ENCODE results near the gene GRIK4. TPM values are rescaled to one million over a fixed set of nuclear protein-coding genes. Genes with fewer than 3 reads are reported as not detected.

The GRIK4 gene
- total RNA-seq, 1 donor from 2014 or later, result not detected

- no peaks in the 10 kb centered on the region for H3K9me3 Mint-ChIP-seq (ENCODE audit: low read depth)
- peaks cover 8% of the 10 kb centered on the region for H3K27me3 Mint-ChIP-seq
- DNase-seq (ENCODE audit: low spot score, unreplicated experiment), result no peak
- TF ChIP-seq, protein P1, sequence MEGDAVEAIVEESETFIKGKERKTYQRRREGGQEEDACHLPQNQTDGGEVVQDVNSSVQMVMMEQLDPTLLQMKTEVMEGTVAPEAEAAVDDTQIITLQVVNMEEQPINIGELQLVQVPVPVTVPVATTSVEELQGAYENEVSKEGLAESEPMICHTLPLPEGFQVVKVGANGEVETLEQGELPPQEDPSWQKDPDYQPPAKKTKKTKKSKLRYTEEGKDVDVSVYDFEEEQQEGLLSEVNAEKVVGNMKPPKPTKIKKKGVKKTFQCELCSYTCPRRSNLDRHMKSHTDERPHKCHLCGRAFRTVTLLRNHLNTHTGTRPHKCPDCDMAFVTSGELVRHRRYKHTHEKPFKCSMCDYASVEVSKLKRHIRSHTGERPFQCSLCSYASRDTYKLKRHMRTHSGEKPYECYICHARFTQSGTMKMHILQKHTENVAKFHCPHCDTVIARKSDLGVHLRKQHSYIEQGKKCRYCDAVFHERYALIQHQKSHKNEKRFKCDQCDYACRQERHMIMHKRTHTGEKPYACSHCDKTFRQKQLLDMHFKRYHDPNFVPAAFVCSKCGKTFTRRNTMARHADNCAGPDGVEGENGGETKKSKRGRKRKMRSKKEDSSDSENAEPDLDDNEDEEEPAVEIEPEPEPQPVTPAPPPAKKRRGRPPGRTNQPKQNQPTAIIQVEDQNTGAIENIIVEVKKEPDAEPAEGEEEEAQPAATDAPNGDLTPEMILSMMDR (IDR thresholded peaks at IDR 0.05; ENCODE audit: unreplicated experiment), result no peak
- no peaks in the 10 kb centered on the region for H3K4me1 Mint-ChIP-seq (ENCODE audit: low read depth)
- H3K27ac Mint-ChIP-seq, result no peak overlapping the region
- no peak overlapping the region for H3K4me3 Mint-ChIP-seq (ENCODE audit: low read depth)
- H3K36me3 Mint-ChIP-seq (ENCODE audit: insufficient read depth), result no peaks in the 10 kb centered on the region
Measured at GRCh38 chr11:120854988-120855387, 343.4 kb downstream of the GRIK4 start.

- TF ChIP-seq, protein P1 (IDR thresholded peaks at IDR 0.05; ENCODE audit: unreplicated experiment), result no peak
- DNase-seq (ENCODE audit: low spot score, unreplicated experiment), result no peak
- H3K27me3 Mint-ChIP-seq, result peaks cover 16% of the 10 kb centered on the region
- H3K4me3 Mint-ChIP-seq (ENCODE audit: low read depth), result no peak overlapping the region
- no peaks in the 10 kb centered on the region for H3K9me3 Mint-ChIP-seq (ENCODE audit: low read depth)
- no peaks in the 10 kb centered on the region for H3K4me1 Mint-ChIP-seq (ENCODE audit: low read depth)
- H3K36me3 Mint-ChIP-seq (ENCODE audit: insufficient read depth), result no peaks in the 10 kb centered on the region
- no peak overlapping the region for H3K27ac Mint-ChIP-seq
Measured at GRCh38 chr11:120857508-120857907, 346.0 kb downstream of the GRIK4 start.

- H3K36me3 Mint-ChIP-seq (ENCODE audit: insufficient read depth), result no peaks in the 10 kb centered on the region
- H3K27ac Mint-ChIP-seq, result no peak overlapping the region
- DNase-seq (ENCODE audit: low spot score, unreplicated experiment), result no peak
- no peaks in the 10 kb centered on the region for H3K4me1 Mint-ChIP-seq (ENCODE audit: low read depth)
- H3K27me3 Mint-ChIP-seq, result peaks cover 18% of the 10 kb centered on the region
- no peak overlapping the region for H3K4me3 Mint-ChIP-seq (ENCODE audit: low read depth)
- TF ChIP-seq, protein P1 (IDR thresholded peaks at IDR 0.05; ENCODE audit: unreplicated experiment), result no peak
- H3K9me3 Mint-ChIP-seq (ENCODE audit: low read depth), result no peaks in the 10 kb centered on the region
Measured at GRCh38 chr11:120858740-120859139, 347.2 kb downstream of the GRIK4 start.

GRCh38 chr11:120859552-120860295 is 348.2 kb downstream of the GRIK4 start:
- Mint-ChIP-seq H3K9me3 (ENCODE audit: low read depth) (no peaks in the 10 kb centered on the region), H3K27me3 (peaks cover 16% of the 10 kb centered on the region), H3K4me3 (ENCODE audit: low read depth) (no peak overlapping the region), H3K4me1 (ENCODE audit: low read depth) (no peaks in the 10 kb centered on the region), H3K36me3 (ENCODE audit: insufficient read depth) (no peaks in the 10 kb centered on the region), H3K27ac (no peak overlapping the region)
- no peak for DNase-seq (ENCODE audit: low spot score, unreplicated experiment)
- TF ChIP-seq, protein P1 (IDR thresholded peaks at IDR 0.05; ENCODE audit: unreplicated experiment), result no peak

DNA sequence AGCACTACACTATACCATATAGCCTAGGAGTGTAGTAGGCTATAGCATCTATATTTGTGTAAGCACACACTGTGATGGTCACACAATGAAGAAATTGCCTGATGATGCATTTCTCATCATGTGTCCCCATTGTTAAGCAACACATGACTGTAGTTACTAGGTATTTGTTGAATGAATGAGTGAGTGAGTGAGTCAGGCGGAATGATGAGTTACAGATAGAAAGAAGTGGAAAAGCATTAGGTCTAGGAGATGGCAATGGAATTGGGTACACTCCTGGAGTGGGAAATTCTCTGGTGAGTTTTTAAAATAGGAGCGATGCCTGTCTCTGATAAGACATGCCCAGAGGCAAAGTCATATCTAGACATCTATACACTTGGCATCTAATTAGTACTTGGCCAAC is 351.8 kb downstream of the GRIK4 start:
- DNase-seq (ENCODE audit: low spot score, unreplicated experiment), result no peak
- H3K27ac Mint-ChIP-seq, result no peak overlapping the region
- TF ChIP-seq, protein P1 (IDR thresholded peaks at IDR 0.05; ENCODE audit: unreplicated experiment), result no peak
- H3K4me3 Mint-ChIP-seq (ENCODE audit: low read depth), result no peak overlapping the region
- H3K9me3 Mint-ChIP-seq (ENCODE audit: low read depth), result no peaks in the 10 kb centered on the region
- no peaks in the 10 kb centered on the region for H3K36me3 Mint-ChIP-seq (ENCODE audit: insufficient read depth)
- H3K27me3 Mint-ChIP-seq, result peaks cover 39% of the 10 kb centered on the region
- no peaks in the 10 kb centered on the region for H3K4me1 Mint-ChIP-seq (ENCODE audit: low read depth)
